ENCODE results near the gene IWS1.
"Not testable (repeated sequence)": the region's sequence is repeated elsewhere in the genome, so short reads cannot be mapped to it uniquely, and the experiment has no call there.

The IWS1 gene

GRCh38 chr2:127528487-127528886, 2.2 kb upstream of the IWS1 start:
- DNase-seq (ENCODE audit: low read depth in 2 of 2) = no peak

GRCh38 chr2:127527001-127527804, 914 bp upstream of the IWS1 start:
- no peak for DNase-seq (ENCODE audit: low read depth in 2 of 2)

GRCh38 chr2:127525691-127526131, 578 bp downstream of the IWS1 start:
- DNase-seq (ENCODE audit: low read depth in 2 of 2) = no peak

GRCh38 chr2:127524198-127524834, 2.0 kb downstream of the IWS1 start:
- not testable (repeated sequence) for DNase-seq (ENCODE audit: low read depth in 2 of 2)

- DNase-seq (ENCODE audit: low read depth in 2 of 2) = no peak
Observed at GRCh38 chr2:127523269-127523939, 2.9 kb downstream of the IWS1 start.

- no peak for DNase-seq (ENCODE audit: low read depth in 2 of 2)
Observed at GRCh38 chr2:127520424-127520823, 5.9 kb downstream of the IWS1 start.

GRCh38 chr2:127517465-127517864, 8.8 kb downstream of the IWS1 start:
- no peak for DNase-seq (ENCODE audit: low read depth in 2 of 2)

GRCh38 chr2:127516041-127516762, 10.1 kb downstream of the IWS1 start:
- DNase-seq (ENCODE audit: low read depth in 2 of 2) = no peak

GRCh38 chr2:127515383-127515915, 10.8 kb downstream of the IWS1 start:
- DNase-seq (ENCODE audit: low read depth in 2 of 2) = no peak

GRCh38 chr2:127514485-127514884, 11.8 kb downstream of the IWS1 start:
- no peak for DNase-seq (ENCODE audit: low read depth in 2 of 2)

- DNase-seq (ENCODE audit: low read depth in 2 of 2) = no peak
Observed at GRCh38 chr2:127514076-127514475, 12.2 kb downstream of the IWS1 start.

- no peak for DNase-seq (ENCODE audit: low read depth in 2 of 2)
Observed at GRCh38 chr2:127512362-127512761, 13.9 kb downstream of the IWS1 start.

- no peak for DNase-seq (ENCODE audit: low read depth in 2 of 2)
Observed at GRCh38 chr2:127511917-127512316, 14.4 kb downstream of the IWS1 start.

- no peak for DNase-seq (ENCODE audit: low read depth in 2 of 2)
Observed at GRCh38 chr2:127511090-127511695, 15.1 kb downstream of the IWS1 start.

- DNase-seq (ENCODE audit: low read depth in 2 of 2) = no peak
Observed at GRCh38 chr2:127510073-127510472, 16.2 kb downstream of the IWS1 start.

- no peak for DNase-seq (ENCODE audit: low read depth in 2 of 2)
Observed at GRCh38 chr2:127508631-127509034, 17.7 kb downstream of the IWS1 start.

- no peak for DNase-seq (ENCODE audit: low read depth in 2 of 2)
Observed at GRCh38 chr2:127508023-127508630, 18.2 kb downstream of the IWS1 start.

- no peak for DNase-seq (ENCODE audit: low read depth in 2 of 2)
Observed at GRCh38 chr2:127506510-127506909, 19.8 kb downstream of the IWS1 start.

GRCh38 chr2:127504552-127505430, 21.5 kb downstream of the IWS1 start:
- no peak for DNase-seq (ENCODE audit: low read depth in 2 of 2)

GRCh38 chr2:127503491-127503890, 22.8 kb downstream of the IWS1 start:
- DNase-seq (ENCODE audit: low read depth in 2 of 2) = no peak

All from activated CD4-positive, alpha-beta T cell treated with anti-CD3 and anti-CD28 coated beads for 24 hours (primary cell).